HG03439 (cell line): Measurements from ENCODE around the gene CAPN3.

Source experiments
- ATAC-seq: cut with Tn5 transposase; IDR thresholded peaks from one replicate; pipeline ENCODE4 v1.9.1; 2021; ENCODE audit warnings: mild to moderate bottlenecking, moderate library complexity; ENCODE audit not compliant: unreplicated experiment

CAPN3 gene

DNA sequence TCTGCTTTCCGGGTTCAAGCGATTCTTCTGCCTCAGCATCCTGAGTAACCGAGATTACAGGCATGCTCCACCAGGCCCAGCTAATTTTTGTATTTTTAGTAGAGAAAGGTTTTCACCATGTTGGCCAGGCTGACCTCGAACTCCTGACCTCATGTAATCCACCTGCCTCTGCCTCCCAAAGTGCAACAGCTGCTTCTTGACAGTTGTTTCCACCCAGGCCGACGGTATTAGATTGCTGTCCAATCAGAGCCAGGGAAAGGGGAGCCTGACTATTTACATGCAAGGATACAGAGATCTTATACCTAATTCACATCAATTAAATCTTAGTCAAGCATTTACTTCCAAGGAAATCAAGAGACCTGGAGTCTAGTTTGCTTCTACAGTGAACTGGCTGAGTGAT is 4.0 kb upstream of the CAPN3 start:
- no peak for ATAC-seq

DNA sequence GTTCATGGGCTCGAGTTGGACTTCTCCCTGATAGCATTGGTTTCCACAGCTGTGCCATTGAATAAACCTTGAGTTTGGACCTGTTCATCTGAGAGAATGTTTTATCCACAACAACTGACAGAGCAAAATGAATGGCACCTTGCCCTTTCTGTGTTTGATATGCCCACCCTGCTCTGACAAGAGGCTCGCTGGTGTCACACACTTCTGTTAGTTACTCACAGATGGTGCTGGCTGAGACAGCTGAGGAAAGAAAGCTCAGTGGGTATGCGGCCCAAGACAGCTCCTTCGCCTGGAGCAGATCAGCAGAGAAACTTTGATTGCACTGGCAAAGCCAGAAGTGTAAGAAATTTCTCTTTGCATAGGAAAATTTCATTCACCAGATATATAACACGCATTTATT is 2.5 kb upstream of the CAPN3 start:
- no peak for ATAC-seq

DNA sequence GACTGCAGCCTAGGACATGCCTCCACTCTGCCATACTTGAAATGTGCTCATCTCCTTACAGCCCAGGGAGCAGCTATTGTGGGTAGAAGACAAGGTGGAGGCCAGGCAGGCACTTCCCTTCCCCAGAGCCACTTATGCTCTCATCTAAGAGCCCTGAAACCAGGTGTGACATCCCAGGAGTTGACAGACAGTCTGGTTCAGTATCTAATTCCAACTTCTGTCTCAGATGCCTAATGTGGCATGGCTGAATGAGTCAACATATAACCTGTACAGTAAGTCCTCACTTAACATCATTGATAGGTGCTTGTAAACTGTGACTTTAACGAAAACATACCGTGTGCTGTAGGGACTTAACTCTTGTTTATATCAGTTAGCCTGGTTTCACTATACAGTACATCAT is 1.2 kb upstream of the CAPN3 start:
- ATAC-seq: no peak

DNA sequence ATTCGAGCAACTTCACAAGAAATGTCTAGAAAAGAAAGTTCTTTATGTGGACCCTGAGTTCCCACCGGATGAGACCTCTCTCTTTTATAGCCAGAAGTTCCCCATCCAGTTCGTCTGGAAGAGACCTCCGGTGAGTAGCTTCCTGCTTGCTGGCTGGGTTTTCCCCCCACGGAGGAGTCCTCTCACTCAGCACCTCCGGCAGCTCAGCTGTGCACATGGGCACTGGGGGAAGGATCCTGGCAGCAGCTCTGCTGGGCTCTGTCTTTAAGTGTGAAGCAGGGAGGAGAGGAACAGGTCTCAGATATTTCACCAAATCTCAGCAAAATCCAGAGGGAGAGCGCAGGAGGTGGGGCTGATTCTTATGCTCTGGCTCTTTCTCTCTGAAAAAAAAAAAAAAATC is 684 bp downstream of the CAPN3 start:
- ATAC-seq: no peak

DNA sequence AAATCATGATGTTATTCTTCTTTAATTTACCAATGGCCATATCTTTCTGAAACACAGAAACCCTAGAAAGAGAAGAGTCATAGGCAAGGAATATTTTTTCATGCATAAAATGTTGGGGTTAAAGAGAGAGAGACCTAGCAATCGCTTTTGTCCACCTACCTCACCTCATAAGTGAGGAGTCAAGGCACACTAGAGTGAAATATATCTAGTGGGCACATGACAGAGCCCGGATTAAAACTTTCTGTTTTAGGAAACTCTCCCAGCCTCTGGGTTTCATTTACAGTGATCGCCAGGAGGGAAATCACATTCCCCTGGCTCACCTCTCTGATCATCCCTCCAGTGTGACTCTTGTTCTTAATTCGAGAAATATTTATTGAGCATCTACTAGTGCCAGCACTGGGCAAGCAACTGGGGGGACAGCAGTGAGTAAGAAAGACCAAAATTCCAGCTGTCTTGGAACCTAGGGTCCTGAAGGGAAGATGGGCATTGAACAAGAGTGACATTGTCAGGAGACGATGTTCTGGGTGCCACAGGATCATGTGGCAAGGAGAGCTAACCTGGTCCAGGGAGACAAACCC is 1.3 kb downstream of the CAPN3 start:
- ATAC-seq: no peak

DNA sequence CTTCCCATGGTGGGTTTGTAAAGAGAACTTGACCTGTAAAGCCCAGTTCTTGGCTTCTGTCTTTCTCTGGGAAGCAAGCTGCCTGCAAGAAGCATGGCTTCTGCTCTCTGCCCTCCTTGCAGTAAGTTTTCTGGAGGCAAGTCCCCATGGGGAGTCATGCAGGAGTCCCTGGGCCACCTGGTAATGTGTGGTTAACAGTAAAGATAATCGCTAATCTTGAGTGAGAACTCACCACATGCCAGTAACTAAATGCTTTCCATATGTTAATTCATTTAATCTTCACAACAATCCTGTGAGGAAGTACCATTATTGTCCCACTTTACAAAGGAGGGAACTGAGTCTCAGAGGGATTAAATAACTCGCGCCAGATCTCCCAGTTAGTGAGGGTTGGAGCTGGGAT is 4.2 kb downstream of the CAPN3 start:
- no peak for ATAC-seq

DNA sequence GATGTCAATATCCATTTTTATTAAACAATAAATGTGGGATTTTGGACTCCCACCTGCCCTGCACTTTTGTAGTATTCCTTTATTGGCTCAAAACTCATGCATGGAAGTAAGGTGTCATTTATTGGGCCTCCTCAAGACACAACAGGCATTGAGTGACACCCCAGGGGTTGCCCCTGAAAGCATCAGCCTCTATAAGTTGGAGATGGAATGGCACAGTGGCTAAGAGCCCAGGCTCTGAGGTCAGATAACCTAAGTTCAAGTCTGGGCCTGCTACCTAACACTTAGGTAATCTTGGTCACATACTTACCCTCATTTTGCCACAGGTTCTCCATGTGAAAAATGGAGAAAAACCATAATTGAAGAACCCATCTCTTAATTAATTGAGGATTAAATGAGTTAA is 4.6 kb downstream of the CAPN3 start:
- no peak for ATAC-seq

DNA sequence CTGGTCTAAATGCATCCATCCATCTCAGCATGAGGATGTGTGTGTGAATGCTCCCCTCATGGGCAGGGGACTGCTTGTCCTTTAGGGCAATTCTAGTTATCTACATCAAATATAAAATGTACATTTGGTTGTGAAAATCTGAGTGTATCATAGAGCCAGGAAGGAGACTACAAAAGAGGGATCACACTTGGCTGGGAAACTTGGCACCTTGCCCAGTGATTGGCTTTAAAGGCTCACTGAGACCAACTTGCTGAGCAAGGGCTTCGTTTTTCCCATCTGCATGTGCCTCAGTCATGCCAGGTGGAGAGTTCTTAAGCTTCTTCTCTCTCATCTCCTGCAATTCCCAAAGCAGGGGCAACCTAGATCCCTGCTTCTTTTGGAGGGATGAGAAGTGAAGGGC is 5.2 kb downstream of the CAPN3 start:
- ATAC-seq: no peak

DNA sequence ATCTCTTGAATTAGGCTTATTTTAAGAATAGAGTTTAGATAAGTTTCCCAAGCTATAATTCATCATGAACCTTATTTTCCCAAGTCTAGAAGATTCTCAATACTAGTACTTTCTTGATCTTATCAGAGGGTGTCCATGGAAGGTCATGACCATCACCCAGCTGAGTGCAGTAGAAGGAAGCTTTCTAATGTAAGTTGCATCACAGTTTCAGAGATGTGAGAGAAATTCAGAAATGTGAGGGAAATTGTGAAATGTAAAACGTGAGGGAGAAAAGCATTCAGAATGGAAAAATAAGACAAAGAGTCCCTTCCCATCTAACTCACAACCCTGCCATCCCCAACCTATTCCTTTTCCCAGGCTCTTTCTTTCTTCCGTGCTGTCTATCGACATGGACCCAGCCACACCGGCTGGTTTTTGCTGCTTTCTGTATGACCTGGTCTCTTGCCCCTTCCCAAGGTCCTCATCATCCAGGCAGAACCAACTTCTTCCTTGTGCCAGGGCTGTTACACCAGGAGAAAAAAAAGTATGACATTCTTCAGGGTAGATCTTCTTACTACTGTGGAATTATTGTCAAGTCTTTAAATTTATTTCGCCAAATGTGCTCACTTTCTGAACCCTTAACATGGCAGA is 6.7 kb downstream of the CAPN3 start:
- ATAC-seq: no peak

DNA sequence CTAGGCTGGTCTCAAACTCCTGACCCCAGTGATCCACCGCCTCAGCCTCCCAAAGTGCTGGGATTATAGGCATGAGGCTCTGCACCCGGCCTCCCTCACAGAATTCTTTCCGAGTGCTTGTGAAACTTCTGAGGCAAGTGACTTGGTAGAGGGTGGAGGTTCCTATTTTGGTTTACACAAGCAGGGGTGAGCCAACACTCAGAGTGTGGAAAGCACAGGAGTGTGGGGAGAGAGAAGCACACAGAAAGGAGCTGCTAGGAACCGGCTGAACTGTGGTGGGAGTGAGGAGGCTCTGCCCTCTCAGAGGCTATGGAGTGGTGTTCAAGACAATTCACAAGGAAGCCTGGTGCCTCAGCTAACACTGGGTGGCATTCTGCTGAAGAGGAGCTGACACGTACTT is 7.7 kb downstream of the CAPN3 start:
- ATAC-seq: no peak

DNA sequence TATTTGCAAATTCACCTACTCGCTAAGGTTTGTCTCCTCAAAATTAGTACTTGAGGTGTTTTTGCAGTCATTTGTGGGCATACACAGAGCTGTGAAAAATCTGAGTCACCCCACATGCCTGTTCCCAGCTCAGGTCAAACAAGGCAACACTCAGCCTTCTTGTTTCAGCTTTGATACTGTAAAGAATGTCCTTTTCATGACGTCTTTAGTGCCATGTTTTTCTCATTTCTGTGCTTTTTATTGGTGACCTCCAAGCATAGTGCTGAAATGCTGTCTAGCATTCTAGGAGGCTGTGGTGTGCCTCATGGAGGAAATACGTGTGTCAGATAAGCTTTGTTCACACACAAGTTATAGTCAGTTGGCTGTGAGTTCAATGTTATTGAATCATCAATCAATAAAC is 8.8 kb downstream of the CAPN3 start:
- ATAC-seq: no peak

DNA sequence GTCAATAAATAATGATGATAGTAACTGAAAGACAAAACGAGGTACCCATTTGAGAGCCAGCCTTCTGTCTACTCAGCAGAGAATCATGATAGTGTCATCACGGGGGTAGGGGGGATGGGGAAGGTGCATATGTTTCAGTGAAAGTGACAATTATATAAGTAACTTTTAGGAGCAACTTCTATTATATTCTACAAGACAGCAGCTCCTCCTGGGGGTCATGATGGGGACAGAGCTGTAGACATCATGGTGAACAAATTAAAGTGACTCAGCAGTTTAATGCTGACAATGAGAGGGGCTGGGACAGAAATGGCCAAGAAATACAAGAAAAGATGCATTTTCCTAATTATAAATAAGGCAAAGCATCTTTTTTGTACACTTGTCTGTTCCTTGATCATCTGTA is 11.8 kb downstream of the CAPN3 start:
- no peak for ATAC-seq

DNA sequence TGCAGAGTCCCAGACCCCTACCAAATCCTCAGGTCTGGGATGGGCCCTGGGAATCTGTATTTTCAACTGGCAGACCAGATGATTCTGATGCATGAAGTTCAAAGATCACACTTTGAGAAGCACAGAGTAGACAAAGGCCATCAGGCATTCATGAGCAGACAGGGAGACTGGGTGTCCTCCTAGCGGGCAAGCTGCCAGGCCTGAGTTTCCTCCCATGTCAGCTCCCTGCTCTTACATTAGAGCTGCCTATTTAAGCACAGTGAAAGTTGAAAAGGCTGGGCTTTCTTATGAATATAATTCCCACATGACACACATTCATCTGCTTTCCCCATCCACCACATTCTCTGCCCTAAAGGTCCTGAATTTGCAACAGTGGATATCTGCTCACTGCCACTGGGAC is 14.0 kb downstream of the CAPN3 start:
- no peak for ATAC-seq

DNA sequence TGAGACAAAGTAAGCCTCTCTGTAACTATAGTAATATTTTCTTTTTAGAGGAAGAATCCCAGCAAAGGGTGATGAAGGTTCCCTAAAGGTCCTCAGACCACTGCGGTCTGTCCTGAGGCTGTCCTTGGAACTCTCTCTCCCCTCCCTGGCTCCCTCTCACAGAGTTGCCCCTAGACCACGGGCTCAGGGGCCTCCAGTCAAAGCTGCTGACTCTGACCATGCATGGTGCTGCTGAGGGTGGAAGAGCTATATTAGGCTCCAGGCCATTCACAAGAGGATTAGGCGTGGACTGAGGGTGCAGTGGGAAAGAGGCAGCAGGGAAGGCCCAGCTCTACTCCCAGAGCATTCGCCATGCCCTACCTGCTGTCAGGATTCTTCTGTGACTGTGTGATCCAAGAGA is 14.6 kb downstream of the CAPN3 start:
- ATAC-seq: no peak

DNA sequence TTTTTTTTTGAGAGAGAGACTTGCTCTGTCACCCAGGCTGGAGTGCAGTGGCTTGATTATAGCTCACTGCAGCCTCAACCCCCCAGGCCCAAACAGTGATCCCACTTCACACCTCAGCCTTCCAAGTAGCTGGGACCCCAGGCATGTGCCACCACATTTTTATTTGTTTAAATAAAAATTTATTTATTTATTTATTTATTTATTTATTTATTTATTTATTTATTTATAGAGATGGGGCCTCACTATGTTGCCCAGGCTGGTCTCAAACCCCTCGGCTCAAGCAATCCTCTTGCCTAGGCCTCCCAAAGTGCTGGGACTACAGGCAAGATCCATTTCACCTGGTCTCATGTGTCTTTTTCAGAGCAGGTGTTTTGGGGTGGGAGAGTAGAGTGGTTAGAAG is 15.5 kb downstream of the CAPN3 start:
- ATAC-seq: no peak

DNA sequence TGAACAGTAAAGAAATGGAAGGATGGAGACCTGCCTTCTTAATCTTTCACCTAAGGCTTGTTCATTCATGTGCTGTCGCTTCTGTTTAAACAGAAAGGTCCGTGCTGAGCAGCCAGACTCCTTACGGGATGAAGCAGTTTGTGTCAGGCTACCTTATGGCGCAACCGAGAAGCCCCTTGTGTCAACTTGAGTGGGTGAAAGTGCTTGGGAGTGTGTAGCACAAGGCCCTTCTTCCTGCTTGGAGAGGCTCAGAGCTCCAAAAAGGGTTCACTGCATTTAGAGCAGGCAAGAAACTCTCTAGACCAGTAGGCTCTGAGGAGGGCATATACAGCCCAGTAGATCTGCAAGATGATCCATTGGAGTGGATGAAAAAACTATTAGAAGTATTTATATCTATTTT is 16.0 kb downstream of the CAPN3 start:
- no peak for ATAC-seq

DNA sequence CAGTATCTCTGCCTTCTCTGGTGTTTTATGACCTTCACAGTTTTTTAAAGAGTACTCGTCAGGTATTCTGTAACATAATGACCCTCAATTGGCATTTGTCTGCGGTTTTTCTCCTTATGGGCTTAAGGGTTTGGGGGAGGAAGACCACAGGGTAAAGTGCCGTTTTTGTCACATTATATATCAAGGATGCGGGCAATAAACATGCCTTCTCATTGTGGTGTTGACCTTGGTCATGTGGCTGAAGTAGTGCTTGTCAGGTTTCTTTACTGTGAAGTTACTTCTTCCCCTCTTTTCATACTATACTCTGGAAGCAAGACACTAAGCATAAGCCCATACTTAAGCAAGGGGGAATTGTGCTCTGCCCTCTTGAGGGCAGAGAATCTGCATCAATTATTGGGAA is 16.6 kb downstream of the CAPN3 start:
- no peak for ATAC-seq

DNA sequence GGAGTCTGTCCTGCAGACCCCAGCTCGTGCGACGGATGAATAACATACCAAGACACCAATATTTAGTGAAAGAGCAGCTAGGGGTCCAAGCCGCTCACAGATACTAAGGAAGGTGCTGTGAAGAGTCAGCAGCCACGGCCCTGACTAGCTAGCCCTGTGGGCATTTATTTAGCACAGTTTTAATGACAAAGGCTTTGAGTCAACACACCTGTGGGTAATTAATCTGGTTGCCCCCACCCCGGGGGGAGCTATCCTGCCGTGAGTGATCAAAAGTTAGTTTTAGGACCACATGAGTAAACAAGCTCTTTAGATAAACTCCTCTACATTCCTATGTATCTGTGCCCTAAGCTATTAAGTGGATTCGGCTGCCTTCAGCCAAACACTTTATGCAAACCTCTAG is 18.7 kb downstream of the CAPN3 start:
- ATAC-seq: no peak

DNA sequence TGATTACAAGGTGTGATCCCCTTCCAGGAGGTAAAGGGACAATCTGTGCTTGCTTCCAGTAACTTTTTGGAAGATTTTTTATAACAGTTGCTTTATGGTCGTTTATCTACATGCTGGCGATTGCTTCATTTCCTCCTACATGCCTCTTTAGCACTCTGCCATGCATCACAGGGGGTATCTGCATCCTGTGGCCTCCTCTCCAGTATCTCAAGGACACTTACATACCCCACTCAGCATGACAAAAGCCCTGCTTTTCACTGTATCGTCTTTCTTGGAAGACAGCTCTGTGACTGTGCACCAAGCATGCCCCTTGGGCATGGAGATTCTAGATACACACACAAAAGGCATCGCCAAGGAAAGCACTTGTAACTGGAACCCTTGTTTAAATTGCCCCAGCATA is 25.3 kb downstream of the CAPN3 start:
- no peak for ATAC-seq

DNA sequence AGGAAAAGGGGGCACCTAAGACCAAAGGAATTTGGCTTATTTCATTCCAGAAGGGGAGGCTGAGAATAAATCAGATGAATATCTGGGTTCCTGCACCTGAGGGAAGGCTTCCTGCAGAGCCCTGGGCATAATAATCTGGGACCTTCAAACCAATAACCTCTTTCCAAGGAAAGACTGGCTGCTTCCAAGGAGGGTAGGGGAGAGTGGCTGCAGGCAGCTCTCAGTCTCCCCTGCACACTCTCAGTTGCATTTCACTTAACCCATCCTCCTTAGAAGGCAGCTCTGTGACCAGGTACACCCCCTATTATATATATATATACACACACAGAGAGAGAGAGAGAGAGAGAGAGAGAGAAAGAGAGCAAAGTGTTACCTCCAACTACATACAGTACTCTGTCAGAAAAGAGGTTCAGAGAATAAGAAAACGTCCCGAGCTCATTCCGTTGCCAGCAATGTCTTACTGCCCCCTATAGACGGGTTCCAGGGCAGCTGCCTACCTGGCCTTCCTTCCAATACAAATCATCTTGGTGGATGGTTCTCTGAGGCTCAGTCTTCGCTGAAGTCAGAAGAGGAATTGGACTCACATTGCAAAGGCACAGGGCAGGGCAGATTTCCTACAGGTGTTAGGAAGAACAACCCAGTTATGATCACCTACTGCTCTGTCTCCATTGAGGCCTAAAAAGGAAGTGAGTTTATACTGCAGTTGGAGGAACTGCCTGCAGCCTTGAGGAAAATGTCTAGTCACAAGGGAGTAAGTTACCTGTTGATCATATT is 26.1 kb downstream of the CAPN3 start:
- no peak for ATAC-seq

DNA sequence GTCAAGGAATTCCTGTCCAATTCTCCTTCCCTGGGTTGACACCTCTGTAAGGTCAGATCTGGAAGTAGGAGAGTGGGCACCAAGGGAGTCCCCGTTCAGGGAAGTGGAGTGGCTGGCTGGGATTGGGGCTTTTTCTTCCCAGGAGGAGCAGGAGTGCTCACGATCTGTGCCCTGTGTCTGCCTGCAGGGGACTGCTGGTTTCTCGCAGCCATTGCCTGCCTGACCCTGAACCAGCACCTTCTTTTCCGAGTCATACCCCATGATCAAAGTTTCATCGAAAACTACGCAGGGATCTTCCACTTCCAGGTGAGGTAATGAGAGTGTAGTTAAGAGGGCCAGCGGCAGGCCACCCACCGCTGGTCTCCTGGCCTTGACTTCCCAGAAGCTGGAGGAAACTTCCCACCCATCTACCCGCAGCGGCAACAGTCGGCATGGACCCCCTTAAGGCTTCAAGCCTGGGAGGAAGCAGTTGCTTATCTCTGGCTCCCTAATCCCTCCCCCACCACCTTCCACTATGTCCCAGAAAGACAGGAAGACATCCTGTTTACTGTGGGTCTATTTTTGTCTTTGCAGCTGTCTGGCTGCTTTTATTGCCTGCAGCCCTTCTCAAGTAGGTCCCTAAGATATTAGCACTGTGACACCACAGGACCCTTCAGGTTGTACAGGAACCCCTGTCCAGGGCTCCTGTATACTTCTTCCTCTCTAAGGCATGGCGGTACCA is 26.8 kb downstream of the CAPN3 start:
- no peak for ATAC-seq

DNA sequence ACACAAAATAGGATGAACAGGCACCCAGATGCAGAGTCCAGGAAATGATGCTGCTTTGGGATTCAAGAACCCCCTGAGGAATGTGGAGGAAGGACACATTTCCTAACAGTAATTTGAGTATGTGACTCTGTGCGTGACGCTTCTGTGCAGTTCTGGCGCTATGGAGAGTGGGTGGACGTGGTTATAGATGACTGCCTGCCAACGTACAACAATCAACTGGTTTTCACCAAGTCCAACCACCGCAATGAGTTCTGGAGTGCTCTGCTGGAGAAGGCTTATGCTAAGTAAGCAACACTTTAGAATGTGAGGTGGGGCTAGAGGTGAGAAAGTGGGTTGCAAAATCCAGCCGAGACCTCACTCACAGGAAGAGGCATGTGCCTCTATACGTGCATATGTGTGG is 28.3 kb downstream of the CAPN3 start:
- ATAC-seq: no peak
